CD4-positive, CD25-positive, alpha-beta regulatory T cell (primary cell): ENCODE results near the gene TRAF3. TPM values are rescaled to one million over a fixed set of nuclear protein-coding genes. Genes with fewer than 3 reads are reported as not detected.
A peak's percentile ranks its signal among the peaks of the same experiment; 100 is the strongest.

ENCODE experiments used
- ATAC-seq, 2 donors: fragments of 150-1000 bp; cut with Tn5 transposase; one replicate each; pipeline ENCODE4 v1.10.0; 2021; ENCODE audit warnings: low read depth in 2 of 2, moderate number of reproducible peaks in 2 of 2, moderate library complexity in 1 of 2
- DNase-seq, 3 donors: peaks; one replicate each; pipeline versions ENCODE4 v3.0.0 to v3.0.0-alpha.2; 2012 to 2022; ENCODE audit warnings: mixed read lengths in 1 of 3
- H3K27ac ChIP-seq: one replicate; pipeline ENCODE4 v1.7.0; 2013; ENCODE audit warnings: mild to moderate bottlenecking, low read length; ENCODE audit not compliant: insufficient read depth, poor library complexity, severe bottlenecking
- H3K27me3 ChIP-seq: one replicate; pipeline ENCODE4 v1.7.0; 2013; ENCODE audit warnings: low read length; ENCODE audit not compliant: control insufficient read depth, insufficient read depth
- H3K36me3 ChIP-seq: one replicate; pipeline ENCODE4 v1.7.0; 2013; ENCODE audit warnings: mild to moderate bottlenecking, low read length, moderate library complexity; ENCODE audit not compliant: control insufficient read depth, insufficient read depth
- H3K4me1 ChIP-seq: 2 replicates; pipeline ENCODE4 v1.7.0; 2013; ENCODE audit warnings: mild to moderate bottlenecking, low read length; ENCODE audit not compliant: insufficient read depth, control insufficient read depth, poor library complexity, severe bottlenecking
- H3K4me3 ChIP-seq: one replicate; pipeline ENCODE4 v1.7.0; 2013; ENCODE audit warnings: low read depth, mild to moderate bottlenecking, low read length, moderate library complexity
- H3K9me3 ChIP-seq, 2 experiments: 1 replicate in 1 of 2; 2 replicates in 1 of 2; pipeline ENCODE4 v1.7.0; 2013; ENCODE audit warnings: low read length in 2 of 2, mild to moderate bottlenecking in 1 of 2, moderate library complexity in 1 of 2; ENCODE audit not compliant: control insufficient read depth in 2 of 2
- H3K27ac Mint-ChIP-seq, 3 donors: one replicate each; pipeline ENCODE4 v1.8.0; 2020 to 2022; ENCODE audit warnings: mild to moderate bottlenecking in 3 of 3, mixed read lengths in 3 of 3, moderate library complexity in 2 of 3
- H3K27me3 Mint-ChIP-seq: one replicate; pipeline ENCODE4 v1.8.0; 2022; ENCODE audit warnings: mild to moderate bottlenecking, mixed read lengths
- H3K36me3 Mint-ChIP-seq: one replicate; pipeline ENCODE4 v1.8.0; 2020; ENCODE audit warnings: mixed read lengths
- H3K4me1 Mint-ChIP-seq, 4 donors: one replicate each; pipeline ENCODE4 v1.8.0; 2020 to 2022; ENCODE audit warnings: mixed read lengths in 4 of 4, mild to moderate bottlenecking in 1 of 4
- H3K4me3 Mint-ChIP-seq, 4 donors: one replicate each; pipeline ENCODE4 v1.8.0; 2020 to 2022; ENCODE audit warnings: mild to moderate bottlenecking in 4 of 4, mixed read lengths in 4 of 4, moderate library complexity in 3 of 4
- H3K9me3 Mint-ChIP-seq, 7 donors: one replicate each; pipeline ENCODE4 v1.8.0; 2020 to 2022; ENCODE audit warnings: mixed read lengths in 7 of 7, mild to moderate bottlenecking in 3 of 7, moderate library complexity in 2 of 7
- polyA plus RNA-seq, 4 donors: library from polyadenylated mRNA; unstranded; fragments of 300-500 nt; fragmentation: Illumina TruSeq; gene quantifications; one replicate each; pipeline ENCODE4 v1.2.3, GENCODE V29; 2021
- total RNA-seq: library from RNA; stranded (reverse); gene quantifications from one replicate; pipeline ENCODE4 v1.2.3, GENCODE V29; 2022

The TRAF3 gene
- total and polyA plus RNA-seq, 5 donors from 2014 or later = 17.7 to 71.2 (median 22.5) TPM

DNA sequence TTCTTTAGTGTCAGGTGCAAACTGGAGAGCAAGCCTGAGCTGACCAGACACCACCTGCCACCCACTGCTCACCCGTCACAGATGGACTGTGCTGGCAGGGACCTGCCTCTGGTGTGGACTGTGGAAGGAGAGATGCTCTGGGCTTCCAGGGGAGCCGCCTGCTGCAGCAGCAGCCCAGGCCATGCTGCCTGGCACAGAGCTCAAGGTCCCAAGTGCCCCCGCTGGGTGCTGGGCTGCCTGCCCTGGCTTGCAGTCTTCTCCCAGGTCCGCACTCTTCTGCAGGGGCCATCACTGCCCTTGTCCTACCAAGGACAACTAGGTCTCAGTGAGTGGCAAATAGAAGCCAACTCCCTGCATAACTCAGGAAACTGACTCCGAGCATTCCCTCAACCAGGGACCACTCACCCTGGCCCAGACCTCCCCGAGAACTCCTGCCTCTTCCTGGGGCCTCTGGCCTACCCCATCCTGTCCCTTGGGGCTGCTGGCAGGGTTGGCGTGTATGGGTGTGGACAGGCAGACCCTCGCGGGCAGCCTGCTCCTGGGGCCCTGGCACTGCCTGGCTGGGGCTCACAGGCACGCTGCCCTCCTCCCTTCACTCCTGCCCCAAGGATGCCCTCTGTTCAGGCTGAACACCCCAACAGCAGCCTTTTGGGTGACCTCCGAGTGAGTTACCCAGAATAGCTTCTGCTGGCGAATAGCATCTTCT, 154.5 kb downstream of the TRAF3 start:
- Mint-ChIP-seq H3K4me3 (peak overlapping the region in 3 of 4 donors; percentile 21 to 58 (median 48)), H3K27me3 (peaks cover 20% of the 10 kb centered on the region), H3K4me1 (peaks cover 0 to 6% (median 0%) of the 10 kb centered on the region in 4 donors), H3K36me3 (no peaks in the 10 kb centered on the region), H3K27ac (no peak overlapping the region), H3K9me3 (peaks cover 0 to 1% (median 0%) of the 10 kb centered on the region in 7 donors)
- no peak for DNase-seq
- peaks cover 29% of the 10 kb centered on the region for H3K4me1 ChIP-seq
- no peaks in the 10 kb centered on the region for H3K36me3 ChIP-seq
- H3K4me3 ChIP-seq = no peak overlapping the region
- ATAC-seq = no peak
- no peak overlapping the region for H3K27ac ChIP-seq
- no peaks in the 10 kb centered on the region for H3K27me3 ChIP-seq
- H3K9me3 ChIP-seq = no peaks in the 10 kb centered on the region

DNA sequence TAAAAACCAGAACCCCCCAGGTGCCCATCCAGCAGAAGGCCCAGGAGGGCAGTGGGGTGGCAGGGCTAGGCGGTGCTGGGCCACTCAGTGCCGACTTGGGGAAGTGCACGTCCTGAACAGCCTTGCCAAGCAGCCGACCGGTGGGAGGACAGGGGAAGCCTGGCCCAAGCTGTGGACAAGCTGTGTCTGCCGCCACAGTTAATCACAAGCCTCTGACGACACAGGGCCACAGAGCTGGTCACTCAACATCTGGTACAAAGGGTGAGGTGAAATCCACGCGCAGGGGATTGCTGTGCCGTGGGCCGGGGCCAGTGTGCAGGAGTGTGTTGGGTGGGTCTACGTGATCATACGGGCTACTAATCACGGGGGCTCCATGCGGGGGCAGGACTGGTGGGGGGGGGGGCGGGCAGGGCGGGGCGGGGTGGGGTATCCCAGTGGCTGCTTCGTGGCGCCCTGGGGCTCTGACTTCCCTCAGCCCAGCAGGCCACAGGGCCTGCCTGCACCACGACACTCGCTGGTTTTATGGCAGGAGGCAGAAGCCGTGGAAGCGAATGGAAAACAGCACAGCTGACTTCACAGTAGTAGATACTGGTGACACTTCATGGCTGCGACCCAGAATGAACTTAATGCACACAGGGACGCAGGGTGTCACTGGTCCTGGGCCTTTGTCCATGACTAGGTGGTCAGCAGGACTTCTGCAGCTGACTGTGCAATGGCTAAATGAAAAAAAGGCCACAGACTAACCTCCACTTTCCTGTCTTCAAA, 155.4 kb downstream of the TRAF3 start:
- Mint-ChIP-seq H3K27me3 (peaks cover 13% of the 10 kb centered on the region), H3K9me3 (peaks cover 0 to 1% (median 0%) of the 10 kb centered on the region in 7 donors), H3K4me1 (peaks cover 0 to 6% (median 0%) of the 10 kb centered on the region in 4 donors), H3K27ac (peak overlapping the region in 1 of 3 donors; percentile 63), H3K4me3 (peak overlapping the region in 1 of 4 donors; percentile 9), H3K36me3 (no peaks in the 10 kb centered on the region)
- H3K4me3 ChIP-seq = no peak overlapping the region
- no peak overlapping the region for H3K27ac ChIP-seq
- H3K27me3 ChIP-seq = no peaks in the 10 kb centered on the region
- no peak for ATAC-seq
- peaks cover 29% of the 10 kb centered on the region for H3K4me1 ChIP-seq
- H3K9me3 ChIP-seq = no peaks in the 10 kb centered on the region
- no peak for DNase-seq
- H3K36me3 ChIP-seq = no peaks in the 10 kb centered on the region

- H3K27me3 ChIP-seq = no peaks in the 10 kb centered on the region
- H3K4me1 ChIP-seq = peaks cover 19% of the 10 kb centered on the region
- H3K27me3 Mint-ChIP-seq = peaks cover 4% of the 10 kb centered on the region
- no peak overlapping the region for H3K27ac Mint-ChIP-seq
- H3K9me3 Mint-ChIP-seq = no peaks in the 10 kb centered on the region
- H3K36me3 ChIP-seq = no peaks in the 10 kb centered on the region
- no peak overlapping the region for H3K4me3 ChIP-seq
- no peaks in the 10 kb centered on the region for H3K36me3 Mint-ChIP-seq
- ATAC-seq (no peak), DNase-seq (no peak)
- no peaks in the 10 kb centered on the region for H3K9me3 ChIP-seq
- H3K4me1 Mint-ChIP-seq = peaks cover 0 to 2% (median 0%) of the 10 kb centered on the region in 4 donors
- H3K27ac ChIP-seq = no peak overlapping the region
- no peak overlapping the region for H3K4me3 Mint-ChIP-seq
These were observed 156.5 kb downstream of the TRAF3 start for GRCh38 chr14:102933618-102934231.

DNA sequence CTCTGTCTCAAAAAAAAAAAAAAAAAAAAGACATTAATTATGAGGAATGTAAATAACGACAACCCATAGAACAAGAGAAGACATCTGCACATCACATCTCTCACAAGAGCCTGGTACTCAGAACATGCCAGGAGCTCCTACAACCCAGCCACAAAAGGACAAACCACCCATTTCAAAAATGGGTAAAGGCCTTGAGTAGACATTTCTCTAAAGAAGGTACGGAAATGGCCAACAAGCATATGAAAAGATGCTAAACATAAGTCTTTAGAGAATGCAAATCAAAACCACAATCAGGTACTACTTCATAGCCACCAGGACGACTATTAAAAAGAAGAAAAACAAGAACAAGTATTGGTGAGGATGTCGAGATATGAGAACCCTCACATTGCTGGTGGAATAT, 158.5 kb downstream of the TRAF3 start:
- ATAC-seq = no peak
- Histone ChIP-seq H3K4me3 (no peak overlapping the region), H3K36me3 (no peaks in the 10 kb centered on the region), H3K9me3 (no peaks in the 10 kb centered on the region), H3K4me1 (no peaks in the 10 kb centered on the region), H3K27ac (no peak overlapping the region), H3K27me3 (no peaks in the 10 kb centered on the region)
- DNase-seq = no peak
- H3K27me3 Mint-ChIP-seq = peaks cover 2% of the 10 kb centered on the region
- peaks cover 0 to 2% (median 0%) of the 10 kb centered on the region in 4 donors for H3K4me1 Mint-ChIP-seq
- no peaks in the 10 kb centered on the region for H3K9me3 Mint-ChIP-seq
- no peaks in the 10 kb centered on the region for H3K36me3 Mint-ChIP-seq
- no peak overlapping the region for H3K4me3 Mint-ChIP-seq
- H3K27ac Mint-ChIP-seq = no peak overlapping the region

- no peaks in the 10 kb centered on the region for H3K9me3 ChIP-seq
- Mint-ChIP-seq H3K27me3 (no peaks in the 10 kb centered on the region), H3K9me3 (no peaks in the 10 kb centered on the region), H3K36me3 (no peaks in the 10 kb centered on the region), H3K27ac (peak overlapping the region in 1 of 3 donors; percentile 0), H3K4me1 (no peaks in the 10 kb centered on the region), H3K4me3 (no peak overlapping the region)
- no peaks in the 10 kb centered on the region for H3K27me3 ChIP-seq
- DNase-seq = no peak
- H3K4me3 ChIP-seq = no peak overlapping the region
- no peaks in the 10 kb centered on the region for H3K36me3 ChIP-seq
- ATAC-seq = no peak
- H3K27ac ChIP-seq = no peak overlapping the region
- H3K4me1 ChIP-seq = no peaks in the 10 kb centered on the region
These were observed 160.3 kb downstream of the TRAF3 start for GRCh38 chr14:102937331-102938175.

- no peak for ATAC-seq
- H3K27me3 ChIP-seq = no peaks in the 10 kb centered on the region
- H3K27ac ChIP-seq = no peak overlapping the region
- Mint-ChIP-seq H3K4me3 (no peak overlapping the region), H3K27me3 (no peaks in the 10 kb centered on the region), H3K9me3 (no peaks in the 10 kb centered on the region), H3K27ac (no peak overlapping the region), H3K36me3 (peaks cover under 1% of the 10 kb centered on the region), H3K4me1 (no peaks in the 10 kb centered on the region)
- H3K36me3 ChIP-seq = no peaks in the 10 kb centered on the region
- DNase-seq = no peak
- no peak overlapping the region for H3K4me3 ChIP-seq
- no peaks in the 10 kb centered on the region for H3K9me3 ChIP-seq
- H3K4me1 ChIP-seq = no peaks in the 10 kb centered on the region
These were observed 160.9 kb downstream of the TRAF3 start for GRCh38 chr14:102938191-102938590.

DNA sequence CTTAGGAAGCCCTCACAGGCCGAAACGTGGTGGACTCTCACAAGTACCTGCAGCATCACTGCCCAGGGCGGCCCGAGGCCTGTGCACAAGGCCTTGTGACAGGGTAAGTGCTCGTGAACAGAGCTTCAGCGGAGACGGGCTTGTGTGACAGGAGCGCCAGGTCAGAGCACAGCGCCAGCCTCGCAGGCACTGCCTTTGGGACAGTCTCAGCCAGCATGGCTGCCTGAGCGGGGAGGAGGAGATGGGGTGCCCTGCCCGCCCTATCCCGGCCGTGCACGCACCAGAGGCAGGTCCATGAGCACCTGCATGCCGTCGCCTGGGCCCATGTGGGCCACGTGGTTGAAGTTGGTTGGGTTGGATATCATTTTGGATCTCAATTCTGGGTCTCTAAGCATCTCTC, 162.1 kb downstream of the TRAF3 start:
- H3K4me3 ChIP-seq = no peak overlapping the region
- Mint-ChIP-seq H3K27ac (no peak overlapping the region), H3K4me1 (no peaks in the 10 kb centered on the region), H3K27me3 (no peaks in the 10 kb centered on the region), H3K36me3 (peaks cover 4% of the 10 kb centered on the region), H3K4me3 (no peak overlapping the region), H3K9me3 (no peaks in the 10 kb centered on the region)
- no peaks in the 10 kb centered on the region for H3K36me3 ChIP-seq
- no peaks in the 10 kb centered on the region for H3K27me3 ChIP-seq
- DNase-seq (no peak), ATAC-seq (no peak)
- no peaks in the 10 kb centered on the region for H3K9me3 ChIP-seq
- no peak overlapping the region for H3K27ac ChIP-seq
- H3K4me1 ChIP-seq = no peaks in the 10 kb centered on the region
